HG03196 (cell line): Measurements from ENCODE around the gene TAS2R9.
"Not testable (repeated sequence)": the region's sequence is repeated elsewhere in the genome, so short reads cannot be mapped to it uniquely, and the experiment has no call there.

Experiments
- ATAC-seq: cut with Tn5 transposase; IDR thresholded peaks from one replicate; pipeline ENCODE4 v1.9.1; 2021; ENCODE audit not compliant: unreplicated experiment

The TAS2R9 gene

GRCh38 chr12:10810068-10810467 is at the start of gene TAS2R9:
Gene TAS2R9 (minus strand): TSS chr12:10810168. CDS start chr12:10810075, 93 bp downstream.
- ATAC-seq, result no peak

GRCh38 chr12:10855807-10856206 is 45.8 kb upstream of the TAS2R9 start:
- ATAC-seq, result no peak

GRCh38 chr12:10853776-10854175 is 43.8 kb upstream of the TAS2R9 start:
- ATAC-seq, result no peak

GRCh38 chr12:10851243-10851858 is 41.4 kb upstream of the TAS2R9 start:
- ATAC-seq, result no peak

- ATAC-seq, result no peak
Measured at GRCh38 chr12:10849425-10849878, 39.5 kb upstream of the TAS2R9 start, which contains the start of gene PRR4. Gene PRR4 (minus strand): TSS chr12:10849475. CDS start chr12:10849437, 38 bp downstream.

- ATAC-seq, result no peak
Measured at GRCh38 chr12:10847744-10848143, 37.8 kb upstream of the TAS2R9 start.

- ATAC-seq, result no peak
Measured at GRCh38 chr12:10842862-10843261, 32.9 kb upstream of the TAS2R9 start.

GRCh38 chr12:10838461-10838860 is 28.5 kb upstream of the TAS2R9 start:
- no peak for ATAC-seq

- ATAC-seq, result no peak
Measured at GRCh38 chr12:10829994-10830393, 20.0 kb upstream of the TAS2R9 start.

- ATAC-seq, result no peak
Measured at GRCh38 chr12:10826258-10826657, 16.3 kb upstream of the TAS2R9 start, which contains the start of gene TAS2R10. Gene TAS2R10 (minus strand): TSS chr12:10826358. CDS start chr12:10826269, 89 bp downstream.

GRCh38 chr12:10824957-10825356 is 15.0 kb upstream of the TAS2R9 start:
- no peak for ATAC-seq

GRCh38 chr12:10811883-10812536 is 2.0 kb upstream of the TAS2R9 start:
- ATAC-seq, result no peak

GRCh38 chr12:10807186-10807585 is 2.8 kb downstream of the TAS2R9 start, which contains the start of gene TAS2R8:
Gene TAS2R8 (minus strand): TSS chr12:10807286. CDS start chr12:10806980, 306 bp downstream.
- no peak for ATAC-seq

- ATAC-seq, result no peak
Measured at GRCh38 chr12:10802587-10802986, 7.4 kb downstream of the TAS2R9 start, which contains the start of gene TAS2R7. Gene TAS2R7 (minus strand): TSS chr12:10802627. CDS start chr12:10802570, 57 bp downstream.

GRCh38 chr12:10801741-10802140 is 8.2 kb downstream of the TAS2R9 start:
- ATAC-seq, result no peak

- ATAC-seq, result no peak
Measured at GRCh38 chr12:10794222-10794621, 15.7 kb downstream of the TAS2R9 start.

- ATAC-seq, result not testable (repeated sequence)
Measured at GRCh38 chr12:10791769-10792168, 18.2 kb downstream of the TAS2R9 start.

- no peak for ATAC-seq
Measured at GRCh38 chr12:10783252-10783651, 26.7 kb downstream of the TAS2R9 start.

GRCh38 chr12:10779103-10779502 is 30.9 kb downstream of the TAS2R9 start:
- ATAC-seq, result no peak

GRCh38 chr12:10771132-10771733 is 38.7 kb downstream of the TAS2R9 start:
- ATAC-seq, result no peak

GRCh38 chr12:10759657-10760056 is 50.3 kb downstream of the TAS2R9 start:
- ATAC-seq, result no peak
